Stimulated activated CD8-positive, alpha-beta memory T cell treated with anti-CD3 and anti-CD28 coated beads, Interleukin-7, amount 100 ng/mL, for 24 hours (primary cell): Measurements from ENCODE around the gene MAPRE3.

Experiments
- DNase-seq: peaks from one replicate; pipeline ENCODE4 v3.0.0-alpha.2; 2020; ENCODE audit warnings: low read depth

Gene MAPRE3

DNA sequence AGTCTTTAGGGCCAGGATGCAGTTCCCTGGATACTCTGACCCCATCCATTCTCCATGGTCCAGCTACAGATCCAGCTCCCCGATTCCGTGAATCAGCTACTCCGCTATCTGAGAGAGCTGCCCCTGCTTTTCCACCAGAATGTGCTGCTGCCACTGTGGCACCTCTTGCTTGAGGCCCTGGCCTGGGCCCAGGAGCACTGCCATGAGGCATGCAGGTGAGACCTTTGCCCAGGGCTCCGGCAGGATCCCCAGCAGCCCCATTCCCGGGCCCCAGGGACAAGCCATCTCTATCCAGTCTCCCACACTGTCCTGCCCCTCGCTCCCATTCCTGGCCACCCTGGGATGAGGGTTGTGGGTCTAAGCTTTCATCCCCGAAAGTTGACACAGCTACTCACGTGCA lies 69.8 kb downstream of the MAPRE3 start:
- no peak for DNase-seq

DNA sequence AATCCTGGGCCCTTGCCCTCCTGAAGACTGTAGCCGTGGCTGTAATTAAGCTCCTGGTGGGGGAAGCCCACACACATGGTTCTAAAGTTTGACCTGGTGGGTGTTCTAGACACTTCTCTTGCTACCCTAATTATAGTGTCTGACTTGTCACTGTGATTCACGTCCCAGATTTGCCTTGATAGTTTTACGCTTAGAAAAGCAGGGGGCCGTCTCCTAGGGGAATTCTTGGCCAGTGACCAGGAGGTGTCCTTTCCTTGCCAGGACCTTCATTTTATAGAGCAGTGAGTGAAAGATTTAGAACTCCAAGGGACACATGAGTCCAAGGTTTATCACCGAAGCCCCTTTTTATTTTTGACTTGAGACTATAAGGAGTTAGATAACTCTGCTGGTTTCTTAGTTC lies 71.3 kb downstream of the MAPRE3 start:
- DNase-seq: no peak

DNA sequence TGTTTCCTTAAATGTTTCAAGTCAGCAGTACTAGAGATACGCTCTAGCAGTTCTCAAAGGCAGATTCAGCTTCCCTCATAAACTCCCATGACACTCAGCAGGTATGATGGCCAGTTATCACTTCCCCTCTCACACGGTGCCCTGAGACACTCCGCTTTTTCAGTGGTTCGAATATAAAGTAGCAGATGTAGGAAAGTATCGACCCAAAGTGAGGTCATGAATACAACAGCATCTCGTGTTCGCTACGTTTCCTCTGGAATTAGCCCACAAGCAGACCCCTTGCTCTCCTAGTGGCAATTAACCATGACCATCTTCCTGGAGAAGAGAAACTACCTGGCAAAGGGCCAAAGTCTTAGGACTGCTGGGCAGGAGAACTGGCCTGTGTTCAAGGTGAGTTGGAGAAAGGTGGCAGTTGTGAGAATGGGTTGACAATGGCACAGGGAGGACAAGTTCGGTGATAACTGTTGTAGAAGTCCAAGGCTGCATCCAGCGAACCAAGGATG lies 71.8 kb downstream of the MAPRE3 start:
- DNase-seq: no peak

DNA sequence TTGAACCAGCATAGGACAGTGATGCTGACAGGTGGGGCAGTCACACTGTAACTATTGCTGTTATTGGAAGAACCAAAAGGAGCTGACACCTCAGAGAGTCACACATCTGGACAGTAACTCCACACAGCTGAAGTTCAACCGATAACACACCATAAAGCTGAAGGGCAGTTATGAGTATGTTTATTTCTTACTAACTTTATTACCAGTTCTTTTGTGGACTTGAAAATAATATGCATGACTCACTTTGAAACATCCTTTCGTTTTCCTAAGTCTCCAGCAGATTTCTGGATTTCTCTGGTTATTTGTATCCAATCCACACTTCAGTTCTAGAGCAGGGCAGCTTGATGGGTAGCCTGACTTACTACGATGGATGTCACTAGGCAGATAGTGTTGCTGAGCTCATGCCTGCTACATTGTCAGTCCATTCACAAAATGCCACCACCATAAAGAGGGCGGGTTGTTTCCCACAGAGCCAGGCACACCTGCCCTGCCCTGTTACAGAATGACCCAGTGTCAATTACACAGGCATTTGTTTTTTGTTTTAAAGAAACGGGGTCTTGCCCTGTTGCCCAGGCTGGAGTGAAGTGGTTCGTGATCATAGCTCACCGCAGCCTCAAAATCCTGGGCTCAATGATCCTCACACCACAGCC lies 72.7 kb downstream of the MAPRE3 start:
- DNase-seq: no peak

DNA sequence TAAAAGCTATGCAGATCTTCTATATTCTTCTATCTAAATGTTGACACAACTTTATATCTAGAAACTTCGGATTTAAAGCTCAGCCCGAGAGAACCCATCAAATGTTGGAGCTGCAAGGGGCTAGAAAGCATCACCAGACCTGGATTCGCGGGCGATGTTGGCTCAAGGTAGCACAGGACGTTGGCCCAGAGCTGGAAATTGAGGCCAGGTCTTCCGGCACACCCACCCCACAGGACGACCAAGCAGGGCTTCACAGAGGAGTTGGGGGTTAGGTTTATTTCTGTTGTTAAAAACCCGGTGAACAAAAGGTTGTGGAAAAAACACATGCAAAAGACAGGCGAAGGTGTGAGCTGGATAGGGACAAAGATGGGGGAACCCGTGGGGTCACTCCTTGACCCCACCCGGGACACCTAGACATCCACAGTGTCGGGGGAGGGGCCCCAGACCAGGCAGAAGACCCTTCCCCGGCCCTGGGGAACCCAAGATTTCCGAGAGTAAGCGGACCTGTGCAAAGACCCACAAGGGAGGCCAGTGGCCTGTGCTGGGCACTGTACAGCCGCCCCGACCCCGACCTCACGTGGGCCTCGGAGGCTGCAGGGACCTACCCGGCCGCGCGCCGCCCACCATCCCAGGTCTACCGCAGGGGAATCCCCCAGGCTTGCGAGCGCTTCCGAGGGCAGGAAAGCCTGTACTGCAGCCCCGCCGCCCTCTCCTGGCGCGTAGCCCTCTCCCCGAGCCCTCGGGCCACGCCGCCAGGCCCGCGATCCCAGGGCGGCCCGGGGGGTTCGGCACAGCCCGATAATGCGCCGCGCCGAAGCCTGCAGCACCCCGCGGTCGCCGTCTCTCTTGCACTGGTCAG lies 79.2 kb downstream of the MAPRE3 start:
- peak; percentile 50 for DNase-seq

DNA sequence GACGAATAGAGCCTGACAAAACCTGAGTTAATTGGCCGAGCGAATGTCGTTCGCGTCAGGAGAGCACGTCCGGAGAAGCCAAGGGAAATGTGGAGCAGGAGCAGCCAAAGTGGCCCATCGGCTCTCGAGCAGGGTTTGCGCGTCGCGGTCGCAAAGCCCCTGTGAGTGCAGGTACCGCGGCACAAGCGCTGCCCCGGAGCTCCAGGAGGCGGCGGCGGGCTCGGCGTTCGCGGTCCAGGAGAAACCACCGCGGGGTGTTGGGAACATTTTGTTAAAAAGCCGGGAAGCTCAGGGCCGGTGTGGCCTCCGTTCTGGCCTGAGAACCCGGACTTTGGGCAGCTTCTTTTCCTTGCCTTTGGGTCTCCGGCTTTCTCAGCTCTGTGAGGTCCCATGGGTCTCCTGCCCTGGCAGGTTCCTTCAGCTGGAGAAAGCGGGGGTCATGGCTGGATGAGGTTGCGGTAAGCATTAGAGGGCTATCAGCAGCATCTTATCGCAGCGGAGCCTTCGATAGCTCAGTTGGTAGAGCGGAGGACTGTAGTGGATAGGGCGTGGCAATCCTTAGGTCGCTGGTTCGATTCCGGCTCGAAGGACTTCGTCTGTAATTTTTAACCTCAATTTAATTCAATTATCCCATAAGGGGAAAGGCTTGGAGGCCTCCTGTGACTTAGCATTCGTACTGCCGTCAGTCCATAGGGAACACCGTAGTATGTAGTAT lies 80.0 kb downstream of the MAPRE3 start:
- DNase-seq: peak; percentile 83

DNA sequence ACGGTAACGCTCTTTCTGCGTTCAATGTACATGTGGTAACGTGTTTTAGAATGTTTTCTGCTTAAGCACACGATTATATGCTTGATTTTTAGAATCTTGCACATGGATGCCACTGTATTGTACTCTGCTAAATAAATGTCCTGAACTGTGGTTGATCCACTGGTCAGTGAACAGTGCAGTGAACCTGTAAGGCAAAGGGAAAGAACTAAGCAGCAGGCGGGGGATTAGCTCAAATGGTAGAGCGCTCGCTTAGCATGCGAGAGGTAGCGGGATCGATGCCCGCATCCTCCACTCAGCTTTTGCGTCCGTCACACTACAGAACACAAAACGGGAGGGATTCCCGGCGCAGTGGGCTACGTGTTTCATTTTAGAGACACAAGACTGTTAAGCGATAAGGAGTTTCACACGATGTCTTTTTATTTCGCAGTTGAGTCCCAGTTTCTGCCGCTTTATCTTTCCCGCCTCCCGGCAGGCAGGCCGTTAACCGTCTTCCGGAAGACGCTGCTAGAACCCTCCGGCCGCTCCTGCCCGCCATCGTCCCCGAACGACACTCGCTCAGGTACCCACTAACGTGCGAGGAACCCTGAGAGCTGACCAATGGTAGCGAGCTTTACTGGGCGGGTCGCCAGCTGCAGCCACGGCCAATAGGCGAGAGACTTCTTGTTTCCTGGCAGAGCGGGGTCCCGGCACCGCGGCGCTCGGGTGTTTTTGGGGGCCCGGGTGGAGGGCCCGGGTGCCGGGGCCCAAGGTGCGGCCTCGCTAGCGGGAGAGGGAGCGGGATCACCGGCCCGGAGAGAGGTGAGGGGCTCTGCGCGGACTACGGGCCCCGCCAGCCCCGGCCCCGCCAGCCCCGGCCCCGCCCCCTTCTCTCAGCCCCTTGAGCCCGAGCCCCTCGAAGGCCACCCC lies 80.8 kb downstream of the MAPRE3 start, which contains the start of gene AGBL5:
Gene AGBL5, plus strand, starts transcription at position 673 of the 906 bp plus-strand sequence. CDS start 1,291 bp downstream, outside the sequence.
- DNase-seq: peak; percentile 90

DNA sequence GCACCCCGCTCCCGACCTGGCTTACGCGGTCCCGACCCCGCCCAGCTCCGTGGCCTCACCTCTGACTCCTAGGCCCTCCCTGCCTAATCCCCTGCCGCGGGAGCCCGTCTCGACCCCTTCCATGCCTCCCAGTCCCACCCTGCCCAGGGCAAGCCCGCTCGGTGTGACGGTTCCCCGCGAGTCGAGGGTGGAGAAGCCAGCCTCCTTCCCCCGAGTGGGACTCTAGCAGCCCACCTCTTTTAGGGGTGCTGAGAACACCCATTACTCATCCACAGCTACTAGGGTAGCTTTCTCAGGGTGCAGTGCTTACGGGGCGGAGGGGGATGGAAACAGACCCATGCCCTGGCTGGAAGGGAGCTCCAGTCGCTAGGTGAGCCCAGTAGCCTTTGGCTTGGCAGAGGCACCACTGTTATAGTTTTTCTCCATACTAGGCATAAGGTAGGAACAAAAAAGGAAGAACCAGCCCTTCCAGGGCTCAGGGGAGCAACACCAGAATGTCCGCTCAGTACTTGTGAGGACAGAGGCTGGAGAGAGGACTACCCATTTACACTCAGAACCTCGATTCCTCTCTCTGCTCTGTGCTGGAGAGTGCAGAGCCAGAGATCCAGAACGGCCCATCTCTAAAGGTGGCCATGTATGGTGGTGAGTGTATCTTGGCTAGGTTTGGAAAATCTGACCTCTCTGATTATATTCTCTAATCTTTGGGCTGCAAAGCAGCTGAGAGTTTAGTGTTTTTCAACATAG lies 81.6 kb downstream of the MAPRE3 start:
- no peak for DNase-seq

DNA sequence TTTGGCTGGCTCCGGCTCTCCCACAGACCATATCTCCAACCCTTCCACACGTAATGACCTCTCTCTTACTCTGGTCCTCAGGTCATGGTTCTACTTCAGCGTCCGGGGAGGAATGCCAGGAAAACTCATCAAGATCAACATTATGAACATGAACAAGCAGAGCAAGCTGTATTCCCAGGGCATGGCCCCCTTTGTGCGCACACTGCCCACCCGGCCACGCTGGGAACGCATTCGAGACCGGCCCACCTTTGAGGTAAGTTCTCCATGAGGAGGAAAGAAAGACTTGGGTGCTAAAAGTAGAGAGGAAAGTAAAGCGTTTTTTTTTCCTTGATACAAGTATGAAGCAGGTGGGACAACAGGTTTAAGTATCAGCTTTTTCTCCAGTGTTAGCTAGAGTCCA lies 82.9 kb downstream of the MAPRE3 start:
- DNase-seq: no peak

DNA sequence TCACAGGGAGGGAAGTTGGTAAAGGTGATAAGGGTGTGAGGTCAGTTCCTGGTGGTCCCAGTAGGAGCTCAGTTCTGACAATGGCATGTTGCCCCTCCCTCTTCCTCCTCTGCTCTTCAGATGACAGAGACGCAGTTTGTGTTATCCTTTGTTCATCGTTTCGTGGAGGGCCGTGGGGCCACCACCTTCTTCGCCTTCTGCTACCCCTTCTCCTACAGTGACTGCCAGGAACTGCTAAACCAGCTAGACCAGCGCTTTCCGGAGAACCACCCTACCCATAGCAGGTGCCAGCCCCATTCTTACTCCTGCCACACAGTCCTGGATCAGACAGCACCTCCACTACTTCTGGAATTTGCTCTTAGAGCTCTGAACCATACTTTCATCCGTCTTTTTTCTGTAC lies 83.3 kb downstream of the MAPRE3 start:
- no peak for DNase-seq

DNA sequence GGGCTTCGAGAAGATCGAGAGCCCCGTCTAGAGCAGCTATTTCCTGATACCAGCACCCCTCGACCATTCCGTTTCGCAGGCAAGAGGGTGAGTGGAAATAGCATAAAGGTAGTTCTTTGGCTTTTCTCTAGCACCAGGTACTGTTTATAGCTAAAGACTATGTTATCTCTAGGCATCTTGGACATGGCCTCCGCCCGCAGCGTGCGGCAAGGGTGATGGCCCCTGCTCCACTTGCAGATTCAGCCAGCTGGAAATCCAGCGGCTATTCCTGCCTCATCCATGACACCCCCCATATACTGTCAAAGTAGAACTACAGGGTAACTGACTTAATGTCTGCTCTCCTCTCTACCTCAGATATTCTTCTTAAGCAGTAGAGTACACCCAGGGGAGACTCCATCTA lies 84.3 kb downstream of the MAPRE3 start:
- no peak for DNase-seq

DNA sequence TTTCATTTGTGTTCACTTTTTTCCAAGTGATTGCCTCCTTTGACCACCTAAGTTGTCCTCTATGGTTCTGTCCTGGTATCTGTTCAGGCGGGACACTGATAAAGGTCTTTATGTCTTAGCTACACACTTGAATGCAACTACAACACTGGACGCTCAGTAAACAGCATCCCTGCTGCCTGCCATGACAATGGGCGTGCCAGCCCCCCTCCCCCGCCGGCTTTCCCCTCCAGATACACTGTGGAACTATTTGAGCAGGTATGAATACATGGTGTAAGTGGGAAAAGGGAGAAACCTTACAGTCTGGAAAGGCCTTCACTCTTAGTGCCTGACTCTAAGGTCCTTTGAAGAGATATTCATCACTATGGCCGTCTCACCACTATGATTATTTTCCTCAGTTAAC lies 86.7 kb downstream of the MAPRE3 start:
- no peak for DNase-seq

DNA sequence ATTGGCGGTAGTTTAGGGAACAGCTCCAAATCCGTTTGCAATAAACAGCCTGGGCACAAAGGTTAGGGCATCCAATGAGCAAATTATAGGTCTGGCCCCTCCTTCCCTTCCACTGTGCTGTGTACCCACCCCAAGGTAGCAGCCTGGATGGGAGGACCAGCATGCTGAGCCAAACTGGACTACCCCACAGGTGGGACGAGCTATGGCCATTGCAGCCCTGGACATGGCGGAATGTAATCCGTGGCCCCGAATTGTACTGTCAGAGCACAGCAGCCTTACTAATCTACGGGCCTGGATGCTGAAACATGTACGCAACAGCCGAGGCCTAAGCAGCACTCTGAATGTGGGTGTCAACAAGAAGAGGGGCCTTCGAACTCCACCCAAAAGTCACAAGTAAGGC lies 87.8 kb downstream of the MAPRE3 start:
- DNase-seq: no peak

DNA sequence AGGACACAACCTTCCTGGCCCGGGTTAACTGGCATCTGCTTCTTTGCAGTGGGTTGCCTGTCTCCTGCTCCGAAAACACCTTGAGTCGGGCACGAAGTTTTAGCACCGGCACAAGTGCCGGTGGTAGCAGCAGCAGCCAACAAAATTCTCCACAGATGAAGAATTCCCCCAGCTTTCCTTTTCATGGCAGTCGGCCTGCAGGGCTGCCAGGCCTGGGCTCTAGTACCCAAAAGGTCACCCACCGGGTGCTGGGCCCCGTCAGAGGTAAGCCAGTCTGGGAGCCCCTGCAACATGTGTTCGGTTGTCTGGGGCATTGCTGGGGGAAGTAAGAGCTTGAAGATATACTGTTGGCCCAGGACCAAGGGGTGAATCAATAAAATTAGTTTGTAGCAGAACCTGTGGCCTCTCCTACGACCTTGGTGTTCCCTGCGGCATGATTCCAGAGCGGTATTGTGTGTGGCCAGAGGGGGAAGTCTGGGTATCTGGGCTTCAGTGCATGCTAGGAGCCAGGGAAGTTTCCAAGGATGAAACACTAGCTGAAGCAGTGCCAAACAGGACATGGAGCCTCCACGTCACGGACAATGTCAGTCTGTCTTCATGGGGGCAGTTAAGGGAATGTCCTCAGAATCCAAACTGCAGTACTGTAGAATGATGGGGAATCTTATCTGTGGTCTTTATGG lies 88.8 kb downstream of the MAPRE3 start:
- DNase-seq: no peak

DNA sequence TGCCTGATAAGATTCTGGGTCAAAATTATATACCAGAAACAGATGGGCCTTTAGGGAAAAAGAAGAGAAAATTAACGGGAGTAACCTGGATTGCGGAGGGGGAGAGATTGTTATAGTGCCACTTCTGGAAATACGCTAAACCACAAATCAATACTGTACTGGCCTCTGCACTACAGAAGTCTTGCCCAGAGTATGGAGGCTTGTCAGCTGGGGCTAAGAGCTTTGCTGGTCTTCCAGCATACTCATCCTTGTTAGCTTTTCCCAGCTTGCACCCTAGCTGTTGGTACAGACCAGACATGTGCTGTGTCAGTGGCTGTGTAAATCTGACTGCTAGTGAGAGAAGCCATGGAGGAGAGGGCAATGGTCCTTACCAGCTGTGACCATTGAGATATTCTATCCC lies 89.9 kb downstream of the MAPRE3 start:
- DNase-seq: no peak

DNA sequence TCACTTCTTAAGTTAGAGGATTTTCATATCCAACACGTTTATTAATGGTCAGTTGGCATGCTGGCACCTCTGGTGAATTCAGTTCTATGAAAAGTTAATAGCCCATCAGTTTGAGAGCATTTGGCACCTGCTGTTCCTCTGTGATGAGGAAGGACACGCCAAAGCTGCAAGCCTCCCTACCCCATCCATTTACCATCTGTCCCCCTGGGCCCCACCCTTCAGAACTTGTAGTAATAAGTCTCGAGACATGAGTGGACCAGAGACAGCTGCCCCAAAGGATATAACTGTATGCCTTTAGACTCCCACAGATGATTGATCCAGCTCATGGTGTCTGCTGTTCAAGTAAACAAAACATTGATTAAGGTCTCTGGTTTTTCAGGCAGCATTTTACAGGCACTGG lies 94.7 kb downstream of the MAPRE3 start:
- DNase-seq: no peak

DNA sequence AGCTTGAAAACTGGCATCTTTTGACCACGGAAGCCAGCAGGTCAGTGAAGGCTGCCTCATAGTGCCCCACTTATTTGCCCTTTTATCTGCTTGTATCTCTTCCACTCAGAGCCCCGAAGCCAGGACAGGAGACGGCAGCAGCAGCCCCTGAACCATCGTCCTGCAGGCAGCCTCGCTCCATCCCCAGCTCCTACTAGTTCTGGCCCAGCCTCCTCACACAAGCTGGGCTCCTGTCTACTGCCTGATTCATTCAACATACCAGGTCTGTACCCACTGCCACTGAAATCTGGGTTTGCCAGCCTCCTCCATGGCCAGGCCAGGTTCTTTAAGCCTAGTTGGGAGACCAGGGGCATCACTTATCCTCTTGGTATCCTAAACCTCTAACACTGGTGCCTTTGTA lies 96.9 kb downstream of the MAPRE3 start:
- DNase-seq: no peak

DNA sequence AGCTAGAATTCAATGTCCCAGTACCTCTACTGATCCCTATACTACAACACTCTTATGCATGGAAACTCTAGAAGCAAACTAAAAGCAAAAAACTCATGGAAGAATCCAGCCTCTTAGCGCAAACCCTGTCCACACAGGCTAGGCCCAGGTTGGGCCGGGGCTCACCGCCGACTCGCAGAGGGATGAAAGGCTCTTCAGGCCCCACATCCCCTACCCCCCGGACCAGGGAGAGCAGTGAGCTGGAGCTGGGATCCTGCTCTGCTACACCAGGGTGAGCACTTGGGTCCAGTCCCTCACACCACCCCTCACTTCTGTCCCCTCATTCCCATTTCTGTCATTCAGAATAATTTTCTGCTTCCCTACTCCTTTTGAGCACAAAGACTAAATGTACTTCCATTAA lies 99.0 kb downstream of the MAPRE3 start:
- no peak for DNase-seq

DNA sequence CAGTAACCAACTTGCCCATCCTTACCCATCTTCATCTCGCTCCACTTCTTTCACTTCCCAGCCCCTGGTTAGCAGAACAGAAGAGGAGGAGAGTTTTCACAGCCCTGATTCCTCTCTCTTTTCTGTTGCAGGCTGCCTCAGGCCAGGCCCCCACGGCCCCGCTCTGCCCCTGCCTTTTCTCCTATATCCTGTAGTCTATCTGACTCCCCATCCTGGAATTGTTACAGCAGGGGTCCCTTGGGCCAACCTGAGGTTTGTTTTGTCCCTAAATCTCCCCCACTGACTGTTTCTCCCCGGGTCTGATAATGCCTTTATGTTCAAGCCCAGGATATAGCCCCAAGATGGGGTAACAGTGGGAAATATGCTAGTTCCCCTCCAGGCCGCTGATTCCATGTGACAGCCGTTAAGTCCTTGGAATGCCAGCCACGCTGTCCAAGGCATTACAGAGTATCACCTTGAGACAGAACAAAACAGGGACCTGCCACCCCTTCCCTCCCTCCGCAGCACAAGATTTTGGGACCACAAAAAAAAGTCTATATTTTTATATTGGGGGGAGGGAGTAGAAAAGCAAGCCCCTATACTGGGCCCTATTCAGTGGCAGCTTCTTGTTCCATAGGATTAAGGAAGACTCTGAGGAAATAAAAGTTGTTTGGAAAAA lies 99.7 kb downstream of the MAPRE3 start:
- DNase-seq: no peak
